Thyroid gland (tissue), 4 donors: ENCODE results near the gene GARIN5A. TPM values are rescaled to one million over a fixed set of nuclear protein-coding genes. Genes with fewer than 3 reads are reported as not detected.

Source experiments
- DNase-seq, 2 donors: peaks; one replicate each; pipeline ENCODE4 v3.0.0-alpha.2; 2019
- H3K27ac ChIP-seq, 3 donors: fragments of 200-600 bp; sonication (generic); 1 replicate in 2 of 3; 2 replicates in 1 of 3; pipeline ENCODE4 v1.5.1; 2016 to 2019; ENCODE audit warnings: mild to moderate bottlenecking in 1 of 3, moderate library complexity in 1 of 3
- H3K27me3 ChIP-seq: fragments of 200-600 bp; sonication (generic); one replicate; pipeline ENCODE4 v1.5.1; 2019
- H3K36me3 ChIP-seq, 2 donors: fragments of 200-600 bp; sonication (generic); one replicate each; pipeline ENCODE4 v1.5.1; 2016 to 2019
- H3K4me1 ChIP-seq, 2 donors: fragments of 200-600 bp; sonication (generic); one replicate each; pipeline ENCODE4 v1.5.1; 2017 to 2019
- H3K4me3 ChIP-seq, 3 donors: fragments of 200-600 bp; sonication (generic); replicated peaks in 1 of 3; 1 replicate in 2 of 3; 2 replicates in 1 of 3; pipeline ENCODE4 v1.5.1; 2016; ENCODE audit warnings: mild to moderate bottlenecking in 1 of 3
- H3K9me3 ChIP-seq: fragments of 200-600 bp; sonication (generic); one replicate; pipeline ENCODE4 v1.5.1; 2017
- CTCF ChIP-seq, 6 experiments: fragments of 200-600 bp in 3 of 6; fragments of 450-650 bp in 3 of 6; sonication (generic) in 3 of 6; IDR thresholded peaks; one replicate each; pipeline ENCODE4 v1.5.1; 2016 to 2019; ENCODE audit warnings: antibody characterized with exemption in 6 of 6, mild to moderate bottlenecking in 2 of 6, inconsistent platforms in 1 of 6, moderate library complexity in 1 of 6
- POLR2A ChIP-seq, 2 donors: fragments of 450-650 bp; IDR thresholded peaks; one replicate each; pipeline ENCODE4 v1.6.1; 2017; ENCODE audit warnings: antibody characterized with exemption in 2 of 2, mild to moderate bottlenecking in 2 of 2, moderate library complexity in 1 of 2
- WGBS, 2 donors: methylation state at CpG; one replicate each; pipeline ENCODE4 v1.1.5; 2017; 5-methylcytosine and 5-hydroxymethylcytosine counted together
- intact Hi-C: fragments of 100-400 bp; cut with DNase I; formaldehyde crosslinking; loops from one replicate; pipeline ENCODE4 v1.15.1; 2023
- total RNA-seq, 4 donors: library from RNA; depleted of rRNA; stranded (reverse); fragments of >200 nt; gene quantifications; one replicate each; pipeline ENCODE4 v1.2.3, GENCODE V29; 2016

Gene GARIN5A
- total RNA-seq, 4 donors from 2014 or later: 1.4 to 8.1 (median 5.0) TPM

GRCh38 chr19:50514346-50515167 lies 37.9 kb upstream of the GARIN5A start:
- peaks cover 6 to 10% of the 10 kb centered on the region in 2 donors for H3K4me1 ChIP-seq
- H3K4me3 ChIP-seq: no peak overlapping the region
- 46 to 57% methylated on average over 32 to 34 of the region's 38 CpGs for WGBS, 2 donors
- intact Hi-C loops: loop anchor here (5.0 kb wide), 1 partner anchor 37 kb away; the partner anchor contains the start of genes EMC10 and GARIN5A
- no peaks in the 10 kb centered on the region for H3K9me3 ChIP-seq
- no peaks in the 10 kb centered on the region for H3K27me3 ChIP-seq
- no peak overlapping the region for H3K27ac ChIP-seq
- TF ChIP-seq CTCF (IDR thresholded peaks at IDR 0.05) (no peak), POLR2A (IDR thresholded peaks at IDR 0.05) (no peak)
- H3K36me3 ChIP-seq: no peaks in the 10 kb centered on the region
- no peak for DNase-seq

- H3K27me3 ChIP-seq: no peaks in the 10 kb centered on the region
- 45 to 46% methylated on average over 18 to 22 of the region's 22 CpGs for WGBS, 2 donors
Observed at GRCh38 chr19:50513746-50514345, 37.2 kb upstream of the GARIN5A start, which contains the start of gene ASPDH. Gene ASPDH (minus strand): TSS chr19:50513913. CDS start chr19:50513823, 90 bp downstream.

GRCh38 chr19:50512999-50513745 lies 36.5 kb upstream of the GARIN5A start:
- 67 to 68% methylated on average over 12 of the region's 12 CpGs for WGBS, 2 donors
- Histone ChIP-seq H3K27ac (no peak overlapping the region), H3K9me3 (no peaks in the 10 kb centered on the region), H3K27me3 (no peaks in the 10 kb centered on the region), H3K4me3 (no peak overlapping the region), H3K4me1 (peaks cover 6 to 10% of the 10 kb centered on the region in 2 donors), H3K36me3 (no peaks in the 10 kb centered on the region)
- no peak for DNase-seq
- no peak for TF ChIP-seq POLR2A (IDR thresholded peaks at IDR 0.05)
- no peak for TF ChIP-seq CTCF (IDR thresholded peaks at IDR 0.05)
- intact Hi-C loops: loop anchor here (5.0 kb wide), 1 partner anchor 36 kb away; the partner anchor contains the start of genes EMC10 and GARIN5A

More at GRCh38 chr19:50513746-50514345, 37.2 kb upstream of the GARIN5A start, which contains the start of gene ASPDH:
- H3K36me3 ChIP-seq: no peaks in the 10 kb centered on the region
- H3K27ac ChIP-seq: no peak within 1 kb of the TSS
- H3K4me3 ChIP-seq: no peak within 1 kb of the TSS
- no peaks in the 10 kb centered on the region for H3K9me3 ChIP-seq
- no peak for TF ChIP-seq CTCF (IDR thresholded peaks at IDR 0.05)
- no peak for TF ChIP-seq POLR2A (IDR thresholded peaks at IDR 0.05)
- no peak for DNase-seq
- peaks cover 6 to 10% of the 10 kb centered on the region in 2 donors for H3K4me1 ChIP-seq
- intact Hi-C loops: loop anchor here (5.0 kb wide), 1 partner anchor 37 kb away; the partner anchor contains the start of genes EMC10 and GARIN5A

GRCh38 chr19:50512112-50512998 lies 35.7 kb upstream of the GARIN5A start:
- H3K4me3 ChIP-seq: no peak overlapping the region
- intact Hi-C loops: loop anchor here (5.0 kb wide), 1 partner anchor 35 kb away; the partner anchor contains the start of genes EMC10 and GARIN5A
- no peak for DNase-seq

More at GRCh38 chr19:50512112-50512998, 35.7 kb upstream of the GARIN5A start:
- no peaks in the 10 kb centered on the region for H3K9me3 ChIP-seq
- 82 to 84% methylated on average over 11 to 26 of the region's 36 CpGs for WGBS, 2 donors
- no peak overlapping the region for H3K27ac ChIP-seq
- no peaks in the 10 kb centered on the region for H3K36me3 ChIP-seq
- no peak for TF ChIP-seq POLR2A (IDR thresholded peaks at IDR 0.05)
- TF ChIP-seq CTCF (IDR thresholded peaks at IDR 0.05): no peak
- H3K27me3 ChIP-seq: no peaks in the 10 kb centered on the region
- peaks cover 6 to 10% of the 10 kb centered on the region in 2 donors for H3K4me1 ChIP-seq
